Measurements from ENCODE around the gene UGT1A7.
"Not testable (repeated sequence)": the region's sequence is repeated elsewhere in the genome, so short reads cannot be mapped to it uniquely, and the experiment has no call there.

Gene UGT1A7

DNA sequence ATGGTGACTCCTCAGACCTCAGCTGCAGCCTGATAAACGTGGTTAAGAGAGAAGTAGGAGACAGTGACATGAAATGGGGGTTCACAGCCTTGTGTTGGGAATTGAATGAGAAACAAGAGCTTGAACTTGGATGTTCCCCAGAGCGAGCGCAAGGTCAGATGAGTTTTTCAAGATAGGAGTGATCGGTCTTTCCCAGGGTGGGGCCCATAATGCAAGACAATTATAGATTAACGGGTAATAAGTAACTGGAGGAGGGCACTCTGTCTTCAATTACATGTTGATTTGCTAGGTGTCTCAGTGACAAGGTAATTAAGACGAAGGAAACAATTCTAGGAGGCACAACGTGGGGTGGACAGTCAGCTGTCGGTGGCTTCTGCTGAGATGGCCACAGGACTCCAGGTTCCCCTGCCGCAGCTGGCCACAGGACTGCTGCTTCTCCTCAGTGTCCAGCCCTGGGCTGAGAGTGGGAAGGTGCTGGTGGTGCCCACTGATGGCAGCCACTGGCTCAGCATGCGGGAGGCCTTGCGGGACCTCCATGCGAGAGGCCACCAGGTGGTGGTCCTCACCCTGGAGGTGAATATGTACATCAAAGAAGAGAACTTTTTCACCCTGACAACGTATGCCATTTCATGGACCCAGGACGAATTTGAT is 31.0 kb downstream of the UGT1A7 start, which contains the start of gene UGT1A5:
TSS of gene UGT1A5 (plus strand) at position 297 of the 651 bp plus-strand sequence. CDS start at position 382, 85 bp downstream.
- TF ChIP-seq, protein P1, sequence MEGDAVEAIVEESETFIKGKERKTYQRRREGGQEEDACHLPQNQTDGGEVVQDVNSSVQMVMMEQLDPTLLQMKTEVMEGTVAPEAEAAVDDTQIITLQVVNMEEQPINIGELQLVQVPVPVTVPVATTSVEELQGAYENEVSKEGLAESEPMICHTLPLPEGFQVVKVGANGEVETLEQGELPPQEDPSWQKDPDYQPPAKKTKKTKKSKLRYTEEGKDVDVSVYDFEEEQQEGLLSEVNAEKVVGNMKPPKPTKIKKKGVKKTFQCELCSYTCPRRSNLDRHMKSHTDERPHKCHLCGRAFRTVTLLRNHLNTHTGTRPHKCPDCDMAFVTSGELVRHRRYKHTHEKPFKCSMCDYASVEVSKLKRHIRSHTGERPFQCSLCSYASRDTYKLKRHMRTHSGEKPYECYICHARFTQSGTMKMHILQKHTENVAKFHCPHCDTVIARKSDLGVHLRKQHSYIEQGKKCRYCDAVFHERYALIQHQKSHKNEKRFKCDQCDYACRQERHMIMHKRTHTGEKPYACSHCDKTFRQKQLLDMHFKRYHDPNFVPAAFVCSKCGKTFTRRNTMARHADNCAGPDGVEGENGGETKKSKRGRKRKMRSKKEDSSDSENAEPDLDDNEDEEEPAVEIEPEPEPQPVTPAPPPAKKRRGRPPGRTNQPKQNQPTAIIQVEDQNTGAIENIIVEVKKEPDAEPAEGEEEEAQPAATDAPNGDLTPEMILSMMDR (IDR thresholded peaks at IDR 0.05; ENCODE audit: unreplicated experiment in 3 of 3), result no peak
- Mint-ChIP-seq H3K4me1 (no peaks in the 10 kb centered on the region), H3K27ac (no peak within 1 kb of the TSS), H3K27me3 (ENCODE audit: low read depth) (peaks cover 26% of the 10 kb centered on the region), H3K9me3 (no peaks in the 10 kb centered on the region), H3K36me3 (ENCODE audit: low read depth) (no peaks in the 10 kb centered on the region), H3K4me3 (no peak within 1 kb of the TSS)

DNA sequence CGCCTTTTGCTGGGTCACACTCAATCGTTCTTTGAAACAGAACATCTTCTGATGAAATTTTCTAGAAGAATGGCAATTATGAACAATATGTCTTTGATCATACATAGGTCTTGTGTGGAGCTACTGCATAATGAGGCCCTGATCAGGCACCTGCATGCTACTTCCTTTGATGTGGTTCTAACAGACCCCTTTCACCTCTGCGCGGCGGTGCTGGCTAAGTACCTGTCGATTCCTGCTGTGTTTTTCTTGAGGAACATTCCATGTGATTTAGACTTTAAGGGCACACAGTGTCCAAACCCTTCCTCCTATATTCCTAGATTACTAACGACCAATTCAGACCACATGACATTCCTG is 31.5 kb downstream of the UGT1A7 start:
- TF ChIP-seq, protein P1 (IDR thresholded peaks at IDR 0.05; ENCODE audit: unreplicated experiment in 3 of 3), result no peak
- H3K9me3 Mint-ChIP-seq, result no peaks in the 10 kb centered on the region
- H3K4me3 Mint-ChIP-seq, result no peak overlapping the region
- peaks cover 25% of the 10 kb centered on the region for H3K27me3 Mint-ChIP-seq (ENCODE audit: low read depth)
- no peaks in the 10 kb centered on the region for H3K4me1 Mint-ChIP-seq
- H3K36me3 Mint-ChIP-seq (ENCODE audit: low read depth), result no peaks in the 10 kb centered on the region
- H3K27ac Mint-ChIP-seq, result no peak overlapping the region

DNA sequence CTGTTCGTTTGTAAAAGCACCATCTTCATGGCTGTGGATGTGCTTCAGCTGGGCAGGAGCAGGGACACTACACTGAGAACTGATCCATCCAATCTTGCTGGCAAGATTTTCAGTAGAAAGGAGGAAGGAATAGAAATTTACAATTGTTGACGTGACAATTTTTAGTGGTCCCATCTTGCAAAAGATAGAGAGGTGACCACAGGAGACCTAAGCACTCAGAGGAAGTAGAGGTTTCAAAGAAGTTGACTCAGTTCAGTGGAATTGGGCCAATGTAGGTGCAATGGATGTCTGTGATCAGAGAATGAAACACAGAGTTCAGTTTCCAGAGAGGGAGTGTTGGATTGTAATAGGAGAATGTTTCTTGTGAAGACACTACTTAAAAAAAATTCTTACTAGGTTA is 32.4 kb downstream of the UGT1A7 start:
- H3K9me3 Mint-ChIP-seq, result no peaks in the 10 kb centered on the region
- H3K27ac Mint-ChIP-seq, result no peak overlapping the region
- no peak overlapping the region for H3K4me3 Mint-ChIP-seq
- H3K36me3 Mint-ChIP-seq (ENCODE audit: low read depth), result no peaks in the 10 kb centered on the region
- H3K27me3 Mint-ChIP-seq (ENCODE audit: low read depth), result peaks cover 26% of the 10 kb centered on the region
- no peaks in the 10 kb centered on the region for H3K4me1 Mint-ChIP-seq
- TF ChIP-seq, protein P1 (IDR thresholded peaks at IDR 0.05; ENCODE audit: unreplicated experiment in 3 of 3), result no peak

DNA sequence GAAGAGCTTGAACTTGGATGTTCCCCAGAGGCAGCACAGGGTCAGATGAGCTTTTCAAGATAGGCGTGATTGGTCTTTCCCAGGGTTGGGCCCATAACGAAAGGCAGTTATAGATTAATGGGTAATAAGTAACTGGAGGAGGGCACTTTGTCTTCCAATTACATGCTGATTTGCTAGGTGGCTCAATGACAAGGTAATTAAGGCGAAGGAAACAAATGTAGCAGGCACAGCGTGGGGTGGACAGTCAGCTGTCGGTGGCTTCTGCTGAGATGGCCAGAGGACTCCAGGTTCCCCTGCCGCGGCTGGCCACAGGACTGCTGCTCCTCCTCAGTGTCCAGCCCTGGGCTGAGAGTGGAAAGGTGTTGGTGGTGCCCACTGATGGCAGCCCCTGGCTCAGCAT is 36.9 kb downstream of the UGT1A7 start, which contains the start of gene UGT1A4:
TSS of gene UGT1A4 (plus strand) at position 185 of the 400 bp plus-strand sequence. CDS start at position 270, 85 bp downstream.
- Mint-ChIP-seq H3K4me1 (no peaks in the 10 kb centered on the region), H3K36me3 (ENCODE audit: low read depth) (no peaks in the 10 kb centered on the region), H3K4me3 (no peak within 1 kb of the TSS), H3K9me3 (peaks cover 6% of the 10 kb centered on the region), H3K27ac (no peak within 1 kb of the TSS), H3K27me3 (ENCODE audit: low read depth) (peaks cover 26% of the 10 kb centered on the region)
- TF ChIP-seq, protein P1 (IDR thresholded peaks at IDR 0.05; ENCODE audit: unreplicated experiment in 3 of 3), result no peak

DNA sequence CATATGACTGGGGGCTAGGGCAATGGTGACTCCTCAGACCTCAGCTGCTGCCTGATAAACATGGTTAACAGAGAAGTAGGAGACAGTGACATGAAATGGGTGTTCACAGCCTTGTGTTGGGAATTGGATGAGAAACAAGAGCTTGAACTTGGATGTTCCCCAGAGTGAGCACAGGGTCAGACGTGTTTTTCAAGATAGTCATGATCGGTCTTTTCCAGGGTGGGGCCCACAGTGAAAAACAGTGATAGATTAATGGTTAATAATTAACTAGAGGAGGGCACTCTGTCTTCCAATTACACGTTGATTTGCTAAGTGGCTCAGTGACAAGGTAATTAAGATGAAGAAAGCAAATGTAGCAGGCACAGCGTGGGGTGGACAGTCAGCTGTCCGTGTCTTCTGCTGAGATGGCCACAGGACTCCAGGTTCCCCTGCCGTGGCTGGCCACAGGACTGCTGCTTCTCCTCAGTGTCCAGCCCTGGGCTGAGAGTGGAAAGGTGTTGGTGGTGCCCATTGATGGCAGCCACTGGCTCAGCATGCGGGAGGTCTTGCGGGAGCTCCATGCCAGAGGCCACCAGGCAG is 47.1 kb downstream of the UGT1A7 start, which contains the start of gene UGT1A3:
TSS of gene UGT1A3 (plus strand) at position 320 of the 579 bp plus-strand sequence. CDS start at position 405, 85 bp downstream.
- Mint-ChIP-seq H3K4me1 (no peaks in the 10 kb centered on the region), H3K36me3 (ENCODE audit: low read depth) (no peaks in the 10 kb centered on the region), H3K9me3 (peaks cover 6% of the 10 kb centered on the region), H3K4me3 (no peak within 1 kb of the TSS), H3K27me3 (ENCODE audit: low read depth) (peaks cover 9% of the 10 kb centered on the region), H3K27ac (no peak within 1 kb of the TSS)
- TF ChIP-seq, protein P1 (IDR thresholded peaks at IDR 0.05; ENCODE audit: unreplicated experiment in 3 of 3), result no peak

DNA sequence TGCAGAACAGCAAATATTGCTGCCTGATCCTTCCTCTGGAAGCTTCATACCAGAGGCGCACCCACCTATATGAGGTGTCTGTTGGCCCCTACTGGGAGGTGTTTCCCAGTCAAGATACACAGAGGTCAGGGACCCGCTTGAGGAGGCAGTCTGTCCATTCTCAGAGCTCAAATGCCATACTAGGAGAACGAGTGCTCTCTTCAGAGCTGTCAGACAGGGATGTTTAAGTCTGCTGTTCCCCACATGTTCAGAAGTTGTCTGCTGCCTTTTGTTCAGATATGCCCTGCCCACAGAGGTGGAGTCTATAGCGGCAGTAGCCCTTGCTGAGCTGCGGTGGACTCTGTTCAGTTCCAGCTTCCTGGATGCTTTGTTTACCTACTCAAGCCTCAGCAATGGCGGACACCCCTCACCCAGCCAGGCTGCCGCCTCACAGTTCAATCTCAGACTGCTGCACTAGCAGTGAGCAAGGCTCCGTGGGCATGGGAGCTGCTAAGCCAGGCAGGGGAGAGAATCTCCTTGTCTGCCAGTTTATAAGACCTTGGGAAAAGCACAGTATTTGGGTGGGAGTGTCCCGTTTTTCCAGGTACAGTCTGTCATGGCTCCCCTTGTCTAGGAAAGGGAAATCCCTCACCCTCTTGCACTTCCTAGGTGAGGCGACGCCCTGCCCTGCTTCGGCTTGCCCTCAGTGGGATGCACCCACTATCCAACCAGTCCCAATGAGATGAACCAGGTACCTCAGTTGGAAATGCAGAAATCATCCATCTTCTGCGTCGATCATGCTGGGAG is 55.4 kb downstream of the UGT1A7 start:
- H3K4me1 Mint-ChIP-seq; H3K9me3 Mint-ChIP-seq; H3K4me3 Mint-ChIP-seq; H3K27me3 Mint-ChIP-seq (ENCODE audit: low read depth); H3K27ac Mint-ChIP-seq; H3K36me3 Mint-ChIP-seq (ENCODE audit: low read depth): not testable (repeated sequence)
